Sigmoid colon (tissue), 4 donors: ENCODE measurements around the gene MRAS.

Source experiments
- EP300 ChIP-seq, 4 donors: sonication (generic); formaldehyde crosslinking; IDR thresholded peaks; one replicate each; pipeline ENCODE4 v1.6.1; 2017; ENCODE audit warnings: antibody characterized with exemption in 4 of 4
- POLR2A ChIP-seq, 2 donors: fragments of 450-650 bp; IDR thresholded peaks; one replicate each; pipeline ENCODE4 v1.6.1; 2016; ENCODE audit warnings: antibody characterized with exemption in 2 of 2, mild to moderate bottlenecking in 2 of 2, moderate library complexity in 2 of 2
- POLR2AphosphoS5 ChIP-seq, 4 donors: sonication (generic); formaldehyde crosslinking; IDR thresholded peaks; one replicate each; pipeline ENCODE4 v1.6.1; 2017; ENCODE audit warnings: antibody characterized with exemption in 4 of 4
- TF ChIP-seq, protein P1 (sequence below), 4 experiments: fragments of 450-650 bp in 3 of 4; fragments of 200-600 bp in 1 of 4; IDR thresholded peaks; one replicate each; pipeline ENCODE4 v1.5.1; 2016 to 2019; ENCODE audit warnings: antibody characterized with exemption in 4 of 4, mild to moderate bottlenecking in 3 of 4, moderate library complexity in 2 of 4

DNA sequence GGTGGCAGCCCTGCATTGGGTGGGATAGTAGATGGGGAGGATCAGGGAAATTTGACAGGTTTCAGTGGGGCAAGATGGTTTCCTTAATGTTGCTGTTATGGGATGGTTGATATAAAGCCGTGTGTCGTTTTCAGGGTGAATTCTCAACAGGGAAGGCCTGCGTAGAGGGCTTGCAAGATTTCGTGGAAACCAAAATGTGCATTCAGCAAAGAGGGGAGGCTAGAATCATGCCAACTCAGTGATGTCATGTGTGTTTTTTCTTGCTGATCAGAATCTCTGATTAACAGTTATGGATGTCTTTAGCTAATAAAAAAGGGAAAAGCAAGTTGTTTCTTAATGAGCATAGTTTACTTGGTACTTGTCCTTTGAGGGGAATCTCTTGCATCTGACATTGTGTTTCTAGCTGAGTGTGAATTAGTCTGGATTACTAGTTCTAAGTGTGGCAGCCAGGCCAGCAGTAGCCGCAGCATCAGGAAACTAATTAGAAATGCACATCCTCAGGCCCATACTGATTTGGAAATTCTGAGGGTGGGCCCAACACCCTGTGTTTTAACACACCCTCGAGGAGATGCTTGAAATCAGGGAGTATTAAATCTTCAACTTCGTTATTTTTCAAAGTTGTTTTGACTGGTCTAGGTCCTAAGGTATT, 24.8 kb downstream of the MRAS start:
- TF ChIP-seq POLR2A (IDR thresholded peaks at IDR 0.05): no peak
- TF ChIP-seq, protein P1, sequence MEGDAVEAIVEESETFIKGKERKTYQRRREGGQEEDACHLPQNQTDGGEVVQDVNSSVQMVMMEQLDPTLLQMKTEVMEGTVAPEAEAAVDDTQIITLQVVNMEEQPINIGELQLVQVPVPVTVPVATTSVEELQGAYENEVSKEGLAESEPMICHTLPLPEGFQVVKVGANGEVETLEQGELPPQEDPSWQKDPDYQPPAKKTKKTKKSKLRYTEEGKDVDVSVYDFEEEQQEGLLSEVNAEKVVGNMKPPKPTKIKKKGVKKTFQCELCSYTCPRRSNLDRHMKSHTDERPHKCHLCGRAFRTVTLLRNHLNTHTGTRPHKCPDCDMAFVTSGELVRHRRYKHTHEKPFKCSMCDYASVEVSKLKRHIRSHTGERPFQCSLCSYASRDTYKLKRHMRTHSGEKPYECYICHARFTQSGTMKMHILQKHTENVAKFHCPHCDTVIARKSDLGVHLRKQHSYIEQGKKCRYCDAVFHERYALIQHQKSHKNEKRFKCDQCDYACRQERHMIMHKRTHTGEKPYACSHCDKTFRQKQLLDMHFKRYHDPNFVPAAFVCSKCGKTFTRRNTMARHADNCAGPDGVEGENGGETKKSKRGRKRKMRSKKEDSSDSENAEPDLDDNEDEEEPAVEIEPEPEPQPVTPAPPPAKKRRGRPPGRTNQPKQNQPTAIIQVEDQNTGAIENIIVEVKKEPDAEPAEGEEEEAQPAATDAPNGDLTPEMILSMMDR (IDR thresholded peaks at IDR 0.05): no peak
- TF ChIP-seq POLR2AphosphoS5 (IDR thresholded peaks at IDR 0.05): no peak
- no peak for TF ChIP-seq EP300 (IDR thresholded peaks at IDR 0.05)
